SH-SY5Y (cell line): ENCODE measurements around the gene XXYLT1.

ENCODE experiments used
- GATA2 ChIP-seq: IDR thresholded peaks from 2 replicates; pipeline ENCODE4 v1.6.1; 2011; ENCODE audit warnings: mild to moderate bottlenecking, low read depth, low read length
- GATA3 ChIP-seq: IDR thresholded peaks from 2 replicates; pipeline ENCODE4 v1.6.1; 2011; ENCODE audit warnings: low read depth, mild to moderate bottlenecking, low read length, moderate library complexity

DNA sequence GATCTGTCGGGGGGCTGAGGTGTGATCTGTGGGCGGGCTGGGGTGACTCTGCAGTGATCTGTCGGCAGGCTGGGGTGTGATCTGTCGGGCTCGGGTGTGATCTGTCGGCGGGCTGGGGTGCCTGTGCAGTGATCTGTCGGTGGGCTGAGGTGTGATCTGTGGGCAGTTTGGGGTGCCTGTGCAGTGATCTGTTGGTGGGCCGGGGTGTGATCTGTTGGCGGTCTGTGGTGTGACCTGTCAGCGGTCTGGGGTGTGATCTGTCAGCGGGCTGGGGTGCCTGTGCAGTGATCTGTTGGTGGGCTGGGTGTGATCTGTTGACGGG, 205.1 kb downstream of the XXYLT1 start:
- TF ChIP-seq GATA2 (no peak), GATA3 (no peak)
